Tibial nerve (tissue), 4 donors: Measurements from ENCODE around the gene RPL37A.

Experiments
- CTCF ChIP-seq, 5 experiments: fragments of 200-600 bp in 3 of 5; fragments of 450-650 bp in 2 of 5; sonication (generic) in 3 of 5; IDR thresholded peaks; one replicate each; pipeline ENCODE4 v1.5.1; 2016 to 2019; ENCODE audit warnings: antibody characterized with exemption in 5 of 5, mild to moderate bottlenecking in 3 of 5, moderate library complexity in 2 of 5
- EP300 ChIP-seq, 2 donors: sonication (generic); formaldehyde crosslinking; IDR thresholded peaks; one replicate each; pipeline ENCODE4 v1.6.1; 2017; ENCODE audit warnings: antibody characterized with exemption in 2 of 2, mild to moderate bottlenecking in 1 of 2
- POLR2A ChIP-seq, 2 donors: fragments of 450-650 bp; IDR thresholded peaks; one replicate each; pipeline ENCODE4 v1.6.1; 2017; ENCODE audit warnings: antibody characterized with exemption in 2 of 2, mild to moderate bottlenecking in 2 of 2, moderate library complexity in 2 of 2

- no peak for TF ChIP-seq POLR2A (IDR thresholded peaks at IDR 0.05)
- TF ChIP-seq CTCF (IDR thresholded peaks at IDR 0.05) = no peak
- TF ChIP-seq EP300 (IDR thresholded peaks at IDR 0.05) = no peak
These were observed 24.4 kb downstream of the RPL37A start for GRCh38 chr2:216522892-216523502.
